Panc1 (cell line): ENCODE measurements around the gene ALG2. TPM values are rescaled to one million over a fixed set of nuclear protein-coding genes. Genes with fewer than 3 reads are reported as not detected.
"Not testable (repeated sequence)": the region's sequence is repeated elsewhere in the genome, so short reads cannot be mapped to it uniquely, and the experiment has no call there.

Source experiments
- ATAC-seq: fragments of 200-7000 bp; cut with Tn5 transposase; 2 replicates; pipeline ENCODE4 v1.9.1; 2020; ENCODE audit warnings: mild to moderate bottlenecking, moderate library complexity
- BruUV-seq: library from RNA; stranded (reverse); fragments of 400-500 nt; replicated peaks from 2 replicates; lab custom pipeline; 2021; lab: Mats Ljungman, UMichigan
- CTCF ChIA-PET: fragments of 300-600 bp; sonication (Branson Sonifier 250); formaldehyde crosslinking; loops from one replicate; lab custom pipeline; 2022; ENCODE audit warnings: antibody characterized with exemption; lab: Charles Lee
- POLR2A ChIA-PET: fragments of 300-600 bp; sonication (Branson Sonifier 250); formaldehyde crosslinking; loops from one replicate; lab custom pipeline; 2022; ENCODE audit warnings: antibody characterized with exemption; lab: Charles Lee
- DNase-seq: peaks from one replicate; pipeline ENCODE4 v3.0.0-alpha.2; 2010; ENCODE audit warnings: low read depth, low spot score
- H3K27ac ChIP-seq: 2 replicates; pipeline ENCODE4 v1.5.1; 2011; ENCODE audit warnings: mild to moderate bottlenecking, low read length, inconsistent platforms
- H3K27me3 ChIP-seq: fragments of 200-500 bp; sonication (Bioruptor generic); 2 replicates; pipeline ENCODE4 v1.6.0; 2014; ENCODE audit warnings: low read length, inconsistent platforms; ENCODE audit not compliant: control insufficient read depth, insufficient read depth
- H3K36me3 ChIP-seq: fragments of 200-500 bp; sonication (Bioruptor generic); 2 replicates; pipeline ENCODE4 v1.5.1; 2014; ENCODE audit warnings: inconsistent platforms, mild to moderate bottlenecking, low read length, moderate library complexity; ENCODE audit not compliant: control insufficient read depth, insufficient read depth
- H3K4me1 ChIP-seq: 2 replicates; pipeline ENCODE4 v1.5.1; 2011; ENCODE audit warnings: inconsistent platforms, mild to moderate bottlenecking, low read length, moderate library complexity; ENCODE audit not compliant: control insufficient read depth, insufficient read depth
- H3K4me3 ChIP-seq, 2 experiments: 2 replicates each; pipeline ENCODE4 v1.5.1; 2011 to 2012; ENCODE audit warnings: low read depth in 2 of 2, low read length in 2 of 2, mild to moderate bottlenecking in 2 of 2, inconsistent platforms in 1 of 2, moderate library complexity in 1 of 2
- H3K9me3 ChIP-seq: fragments of 200-500 bp; sonication (Bioruptor generic); 2 replicates; pipeline ENCODE4 v1.5.1; 2014; ENCODE audit warnings: low read depth, mild to moderate bottlenecking, inconsistent platforms, low read length, moderate library complexity; ENCODE audit not compliant: control insufficient read depth, insufficient read depth
- POLR2AphosphoS5 ChIP-seq: IDR thresholded peaks from 2 replicates; pipeline ENCODE4 v1.6.1; 2012; ENCODE audit warnings: mild to moderate bottlenecking, low read depth, low read length, moderate library complexity
- SIN3A ChIP-seq: IDR thresholded peaks from 2 replicates; pipeline ENCODE4 v1.6.1; 2012; ENCODE audit warnings: low read depth, mild to moderate bottlenecking, low read length, moderate library complexity, borderline replicate concordance; ENCODE audit not compliant: insufficient read depth
- TCF7L2 ChIP-seq: IDR thresholded peaks from 2 replicates; pipeline ENCODE4 v1.6.1; 2011; ENCODE audit warnings: mild to moderate bottlenecking, low read depth, low read length, inconsistent platforms
- in situ Hi-C: cut with HindIII; loops from 2 replicates; pipeline ENCODE4 v1.10.0; 2016; ENCODE audit warnings: low sequenced_read_pairs, low pct_unique_long_range_greater_than_20kb
- intact Hi-C: fragments of 100-400 bp; cut with micrococcal nuclease; formaldehyde crosslinking; loops from one replicate; pipeline ENCODE4 v1.10.0; 2022; ENCODE audit not compliant: unreplicated experiment
- total RNA-seq: library from RNA; stranded (reverse); gene quantifications from one replicate; pipeline ENCODE4 v1.2.1, GENCODE V29; 2021; ENCODE audit not compliant: unreplicated experiment
- TF ChIP-seq, protein P1 (sequence below), 2 experiments: IDR thresholded peaks; 2 replicates each; pipeline ENCODE4 v1.6.1; 2011 to 2012; ENCODE audit warnings: low read depth in 2 of 2, control low read depth in 1 of 2, low read length in 1 of 2, mild to moderate bottlenecking in 1 of 2, moderate library complexity in 1 of 2; ENCODE audit not compliant: insufficient read depth in 1 of 2
- TF ChIP-seq, protein P2 (sequence below): fragments of 450-650 bp; IDR thresholded peaks from 2 replicates; pipeline ENCODE4 v1.5.1; 2017; ENCODE audit warnings: mild to moderate bottlenecking

The ALG2 gene
- total RNA-seq, 1 experiment from 2014 or later, result 20.8 TPM

DNA sequence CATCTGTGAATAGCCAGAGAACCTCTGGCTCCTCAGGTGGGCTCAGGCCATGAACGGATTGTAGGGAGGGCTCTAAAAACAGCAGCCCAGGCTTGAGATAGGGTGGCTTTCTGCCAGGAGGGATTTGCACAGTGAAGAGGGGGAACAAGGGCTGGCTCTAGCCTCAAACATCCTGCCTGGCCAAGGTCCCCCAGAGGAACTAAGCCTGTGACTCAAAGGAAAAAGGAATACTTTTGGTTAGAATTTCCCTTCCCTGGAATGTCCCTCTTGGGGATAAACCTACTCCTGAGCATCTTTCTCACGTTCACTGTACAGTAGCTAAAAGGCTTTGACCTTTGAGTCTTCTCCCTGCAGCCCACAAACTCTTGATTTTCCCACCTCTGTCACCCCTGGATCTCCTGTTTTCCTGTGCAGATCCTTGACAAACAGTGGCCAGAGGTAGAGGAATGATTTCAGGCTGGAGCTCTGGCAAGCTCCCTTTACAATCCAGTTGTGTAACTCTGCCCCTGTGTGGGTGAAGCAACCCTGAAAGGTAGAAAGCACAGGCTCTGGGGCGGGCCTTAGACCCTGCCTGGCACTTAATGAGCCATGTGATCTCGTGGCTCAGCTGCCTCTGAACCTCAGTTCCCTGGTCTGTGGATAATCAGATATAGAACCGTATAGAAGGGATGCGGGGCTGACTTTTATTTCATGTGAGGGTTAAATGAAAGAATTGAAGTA, 17.8 kb upstream of the ALG2 start:
- TF ChIP-seq, protein P1, sequence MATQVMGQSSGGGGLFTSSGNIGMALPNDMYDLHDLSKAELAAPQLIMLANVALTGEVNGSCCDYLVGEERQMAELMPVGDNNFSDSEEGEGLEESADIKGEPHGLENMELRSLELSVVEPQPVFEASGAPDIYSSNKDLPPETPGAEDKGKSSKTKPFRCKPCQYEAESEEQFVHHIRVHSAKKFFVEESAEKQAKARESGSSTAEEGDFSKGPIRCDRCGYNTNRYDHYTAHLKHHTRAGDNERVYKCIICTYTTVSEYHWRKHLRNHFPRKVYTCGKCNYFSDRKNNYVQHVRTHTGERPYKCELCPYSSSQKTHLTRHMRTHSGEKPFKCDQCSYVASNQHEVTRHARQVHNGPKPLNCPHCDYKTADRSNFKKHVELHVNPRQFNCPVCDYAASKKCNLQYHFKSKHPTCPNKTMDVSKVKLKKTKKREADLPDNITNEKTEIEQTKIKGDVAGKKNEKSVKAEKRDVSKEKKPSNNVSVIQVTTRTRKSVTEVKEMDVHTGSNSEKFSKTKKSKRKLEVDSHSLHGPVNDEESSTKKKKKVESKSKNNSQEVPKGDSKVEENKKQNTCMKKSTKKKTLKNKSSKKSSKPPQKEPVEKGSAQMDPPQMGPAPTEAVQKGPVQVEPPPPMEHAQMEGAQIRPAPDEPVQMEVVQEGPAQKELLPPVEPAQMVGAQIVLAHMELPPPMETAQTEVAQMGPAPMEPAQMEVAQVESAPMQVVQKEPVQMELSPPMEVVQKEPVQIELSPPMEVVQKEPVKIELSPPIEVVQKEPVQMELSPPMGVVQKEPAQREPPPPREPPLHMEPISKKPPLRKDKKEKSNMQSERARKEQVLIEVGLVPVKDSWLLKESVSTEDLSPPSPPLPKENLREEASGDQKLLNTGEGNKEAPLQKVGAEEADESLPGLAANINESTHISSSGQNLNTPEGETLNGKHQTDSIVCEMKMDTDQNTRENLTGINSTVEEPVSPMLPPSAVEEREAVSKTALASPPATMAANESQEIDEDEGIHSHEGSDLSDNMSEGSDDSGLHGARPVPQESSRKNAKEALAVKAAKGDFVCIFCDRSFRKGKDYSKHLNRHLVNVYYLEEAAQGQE (IDR thresholded peaks at IDR 0.05; ENCODE audit: insufficient read depth in 1 of 2, low read depth in 2 of 2, low read length in 1 of 2), result no peak
- TF ChIP-seq POLR2AphosphoS5 (no peak), SIN3A (no peak), TCF7L2 (no peak)
- TF ChIP-seq, protein P2, sequence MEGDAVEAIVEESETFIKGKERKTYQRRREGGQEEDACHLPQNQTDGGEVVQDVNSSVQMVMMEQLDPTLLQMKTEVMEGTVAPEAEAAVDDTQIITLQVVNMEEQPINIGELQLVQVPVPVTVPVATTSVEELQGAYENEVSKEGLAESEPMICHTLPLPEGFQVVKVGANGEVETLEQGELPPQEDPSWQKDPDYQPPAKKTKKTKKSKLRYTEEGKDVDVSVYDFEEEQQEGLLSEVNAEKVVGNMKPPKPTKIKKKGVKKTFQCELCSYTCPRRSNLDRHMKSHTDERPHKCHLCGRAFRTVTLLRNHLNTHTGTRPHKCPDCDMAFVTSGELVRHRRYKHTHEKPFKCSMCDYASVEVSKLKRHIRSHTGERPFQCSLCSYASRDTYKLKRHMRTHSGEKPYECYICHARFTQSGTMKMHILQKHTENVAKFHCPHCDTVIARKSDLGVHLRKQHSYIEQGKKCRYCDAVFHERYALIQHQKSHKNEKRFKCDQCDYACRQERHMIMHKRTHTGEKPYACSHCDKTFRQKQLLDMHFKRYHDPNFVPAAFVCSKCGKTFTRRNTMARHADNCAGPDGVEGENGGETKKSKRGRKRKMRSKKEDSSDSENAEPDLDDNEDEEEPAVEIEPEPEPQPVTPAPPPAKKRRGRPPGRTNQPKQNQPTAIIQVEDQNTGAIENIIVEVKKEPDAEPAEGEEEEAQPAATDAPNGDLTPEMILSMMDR, result no peak
- DNase-seq (no peak), ATAC-seq (no peak)
- in situ Hi-C loops, result no loop called here
- POLR2A ChIA-PET, result interaction anchor here (0.6 kb wide), 1 partner anchor 1399 kb away, joined by 8 read pairs; no protein-coding TSS in a partner anchor
- no TSS peak for BruUV-seq
- H3K4me1 ChIP-seq, result no peaks in the 10 kb centered on the region
- CTCF ChIA-PET, result no interaction called here
- no peak overlapping the region for H3K27ac ChIP-seq
- no peaks in the 10 kb centered on the region for H3K36me3 ChIP-seq
- H3K27me3 ChIP-seq, result no peaks in the 10 kb centered on the region
- H3K4me3 ChIP-seq, result no peak overlapping the region
- H3K9me3 ChIP-seq, result no peaks in the 10 kb centered on the region
- intact Hi-C loops, result no loop called here

DNA sequence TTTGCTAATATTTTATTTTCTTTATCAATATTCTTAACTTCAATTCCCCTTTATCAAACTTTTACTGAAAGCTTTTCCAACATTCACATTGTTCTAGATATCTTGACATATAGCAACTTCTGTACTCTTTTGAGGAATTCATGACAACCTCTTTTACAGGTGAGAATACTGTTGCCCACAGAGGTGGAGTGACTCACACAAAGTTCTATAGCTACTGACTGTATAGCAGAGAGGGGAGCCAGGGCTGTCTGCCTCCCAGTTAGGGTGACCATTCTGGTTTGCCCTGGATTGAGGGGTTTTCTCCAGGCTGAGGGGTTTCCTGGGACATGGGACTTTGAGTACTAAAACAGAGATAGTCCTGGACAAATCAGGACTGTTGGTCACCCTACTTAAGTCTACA, 16.6 kb upstream of the ALG2 start:
- TF ChIP-seq, protein P1 (IDR thresholded peaks at IDR 0.05; ENCODE audit: insufficient read depth in 1 of 2, low read depth in 2 of 2, low read length in 1 of 2), result no peak
- no peak for TF ChIP-seq SIN3A
- TF ChIP-seq TCF7L2, result no peak
- TF ChIP-seq, protein P2, result no peak
- no peak for TF ChIP-seq POLR2AphosphoS5
- intact Hi-C loops, result no loop called here
- H3K4me3 ChIP-seq, result no peak overlapping the region
- DNase-seq (no peak), ATAC-seq (no peak)
- ChIA-PET POLR2A (no interaction called here), CTCF (no interaction called here)
- no peak overlapping the region for H3K27ac ChIP-seq
- no peaks in the 10 kb centered on the region for H3K27me3 ChIP-seq
- no peaks in the 10 kb centered on the region for H3K36me3 ChIP-seq
- no TSS peak for BruUV-seq
- no peaks in the 10 kb centered on the region for H3K4me1 ChIP-seq
- in situ Hi-C loops, result no loop called here
- H3K9me3 ChIP-seq, result no peaks in the 10 kb centered on the region

DNA sequence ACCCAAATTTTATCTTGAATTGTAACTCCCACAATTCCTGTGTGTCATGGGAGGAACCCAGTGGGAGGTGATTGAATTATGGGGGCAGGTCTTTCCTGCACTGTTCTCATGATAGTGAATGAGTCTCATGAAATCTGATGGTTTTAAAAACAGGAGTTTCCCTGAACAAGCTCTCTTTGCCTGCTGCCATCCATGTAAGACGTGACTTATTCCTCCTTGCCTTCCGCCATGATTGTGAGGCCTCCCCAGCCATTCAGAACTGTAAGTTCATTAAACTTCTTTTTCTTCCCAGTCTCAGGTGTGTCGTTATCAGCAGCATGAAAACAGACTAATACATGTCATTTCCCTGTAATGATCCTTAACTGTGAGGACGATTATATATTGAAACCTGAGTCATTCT, 16.1 kb upstream of the ALG2 start:
- H3K9me3 ChIP-seq, CTCF ChIA-PET, DNase-seq, BruUV-seq, H3K36me3 ChIP-seq, H3K27ac ChIP-seq, intact Hi-C loops, H3K4me1 ChIP-seq, H3K4me3 ChIP-seq, POLR2A ChIA-PET, in situ Hi-C loops, ATAC-seq, H3K27me3 ChIP-seq: not testable (repeated sequence)
